Nephron (organoid): Measurements from ENCODE around the gene C17orf50.

Experiments used
- H3K27ac Mint-ChIP-seq, 3 experiments: 2 replicates each; pipeline ENCODE4 v1.8.0; 2020; ENCODE audit warnings: mixed read lengths in 3 of 3, mild to moderate bottlenecking in 2 of 3, moderate library complexity in 1 of 3
- H3K27me3 Mint-ChIP-seq: 2 replicates; pipeline ENCODE4 v1.8.0; 2021; ENCODE audit warnings: low read depth, mild to moderate bottlenecking, moderate library complexity, mixed read lengths
- H3K36me3 Mint-ChIP-seq: 2 replicates; pipeline ENCODE4 v1.8.0; 2020; ENCODE audit warnings: low read depth, mixed read lengths
- H3K4me1 Mint-ChIP-seq: 2 replicates; pipeline ENCODE4 v1.8.0; 2020; ENCODE audit warnings: mixed read lengths
- H3K4me3 Mint-ChIP-seq, 3 experiments: 2 replicates each; pipeline ENCODE4 v1.8.0; 2020; ENCODE audit warnings: mild to moderate bottlenecking in 3 of 3, mixed read lengths in 3 of 3, moderate library complexity in 2 of 3
- H3K9me3 Mint-ChIP-seq: 2 replicates; pipeline ENCODE4 v1.8.0; 2020; ENCODE audit warnings: mixed read lengths
- TF ChIP-seq, protein P1 (sequence below), 3 experiments: fragments of 200-600 bp; sonication (generic); IDR thresholded peaks; one replicate each; pipeline ENCODE4 v1.5.0; 2021; ENCODE audit warnings: antibody characterized with exemption in 3 of 3; ENCODE audit not compliant: unreplicated experiment in 3 of 3

Gene C17orf50

DNA sequence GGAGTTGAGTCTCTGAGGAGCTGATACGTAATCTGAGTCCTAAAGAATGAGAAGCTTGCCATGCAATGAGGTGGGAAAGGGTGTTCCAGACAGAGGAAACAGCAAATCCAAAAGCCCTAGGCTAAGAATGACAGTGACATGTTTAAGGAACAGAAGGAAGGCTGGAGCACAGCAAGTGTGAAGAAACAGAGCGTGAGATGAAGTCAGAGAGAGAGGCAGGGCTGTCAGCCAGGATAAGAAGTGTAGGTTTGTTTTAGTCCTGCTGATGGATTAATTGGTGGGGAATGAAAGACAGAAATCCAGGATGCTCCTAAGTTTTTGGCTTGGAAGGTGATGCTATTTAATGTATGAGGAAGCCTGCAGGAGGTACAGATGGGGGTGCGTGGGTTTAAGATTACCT, 20.3 kb downstream of the C17orf50 start:
- H3K27ac Mint-ChIP-seq = no peak overlapping the region
- peaks cover 9% of the 10 kb centered on the region for H3K4me1 Mint-ChIP-seq
- peaks cover 28% of the 10 kb centered on the region for H3K27me3 Mint-ChIP-seq
- no peaks in the 10 kb centered on the region for H3K9me3 Mint-ChIP-seq
- TF ChIP-seq, protein P1, sequence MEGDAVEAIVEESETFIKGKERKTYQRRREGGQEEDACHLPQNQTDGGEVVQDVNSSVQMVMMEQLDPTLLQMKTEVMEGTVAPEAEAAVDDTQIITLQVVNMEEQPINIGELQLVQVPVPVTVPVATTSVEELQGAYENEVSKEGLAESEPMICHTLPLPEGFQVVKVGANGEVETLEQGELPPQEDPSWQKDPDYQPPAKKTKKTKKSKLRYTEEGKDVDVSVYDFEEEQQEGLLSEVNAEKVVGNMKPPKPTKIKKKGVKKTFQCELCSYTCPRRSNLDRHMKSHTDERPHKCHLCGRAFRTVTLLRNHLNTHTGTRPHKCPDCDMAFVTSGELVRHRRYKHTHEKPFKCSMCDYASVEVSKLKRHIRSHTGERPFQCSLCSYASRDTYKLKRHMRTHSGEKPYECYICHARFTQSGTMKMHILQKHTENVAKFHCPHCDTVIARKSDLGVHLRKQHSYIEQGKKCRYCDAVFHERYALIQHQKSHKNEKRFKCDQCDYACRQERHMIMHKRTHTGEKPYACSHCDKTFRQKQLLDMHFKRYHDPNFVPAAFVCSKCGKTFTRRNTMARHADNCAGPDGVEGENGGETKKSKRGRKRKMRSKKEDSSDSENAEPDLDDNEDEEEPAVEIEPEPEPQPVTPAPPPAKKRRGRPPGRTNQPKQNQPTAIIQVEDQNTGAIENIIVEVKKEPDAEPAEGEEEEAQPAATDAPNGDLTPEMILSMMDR (IDR thresholded peaks at IDR 0.05; ENCODE audit: unreplicated experiment in 3 of 3) = no peak
- H3K4me3 Mint-ChIP-seq = no peak overlapping the region
- H3K36me3 Mint-ChIP-seq = no peaks in the 10 kb centered on the region

DNA sequence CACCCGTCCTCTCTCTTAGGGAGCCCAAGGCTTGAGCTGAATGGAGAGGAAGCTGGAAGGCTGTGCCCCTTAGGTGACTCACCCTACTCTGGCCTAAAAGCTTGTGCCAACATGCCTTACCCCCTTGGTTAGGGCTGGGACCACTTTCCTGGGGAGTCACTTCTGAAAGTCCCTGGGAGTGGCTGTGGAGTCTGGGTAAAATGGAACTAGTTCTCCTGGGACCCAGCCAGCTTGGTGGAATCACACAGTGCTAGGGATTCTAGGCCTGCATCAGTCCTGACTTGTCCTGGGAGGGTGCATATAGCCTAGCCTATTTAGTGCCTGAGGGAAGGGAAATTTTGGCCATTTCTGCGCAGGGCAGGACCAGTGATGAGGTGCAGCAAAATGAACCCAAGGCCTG, 24.2 kb downstream of the C17orf50 start:
- TF ChIP-seq, protein P1 (IDR thresholded peaks at IDR 0.05; ENCODE audit: unreplicated experiment in 3 of 3) = no peak
- peaks cover 35% of the 10 kb centered on the region for H3K27me3 Mint-ChIP-seq
- no peak overlapping the region for H3K27ac Mint-ChIP-seq
- peaks cover 15% of the 10 kb centered on the region for H3K4me1 Mint-ChIP-seq
- no peaks in the 10 kb centered on the region for H3K9me3 Mint-ChIP-seq
- H3K36me3 Mint-ChIP-seq = no peaks in the 10 kb centered on the region
- no peak overlapping the region for H3K4me3 Mint-ChIP-seq

DNA sequence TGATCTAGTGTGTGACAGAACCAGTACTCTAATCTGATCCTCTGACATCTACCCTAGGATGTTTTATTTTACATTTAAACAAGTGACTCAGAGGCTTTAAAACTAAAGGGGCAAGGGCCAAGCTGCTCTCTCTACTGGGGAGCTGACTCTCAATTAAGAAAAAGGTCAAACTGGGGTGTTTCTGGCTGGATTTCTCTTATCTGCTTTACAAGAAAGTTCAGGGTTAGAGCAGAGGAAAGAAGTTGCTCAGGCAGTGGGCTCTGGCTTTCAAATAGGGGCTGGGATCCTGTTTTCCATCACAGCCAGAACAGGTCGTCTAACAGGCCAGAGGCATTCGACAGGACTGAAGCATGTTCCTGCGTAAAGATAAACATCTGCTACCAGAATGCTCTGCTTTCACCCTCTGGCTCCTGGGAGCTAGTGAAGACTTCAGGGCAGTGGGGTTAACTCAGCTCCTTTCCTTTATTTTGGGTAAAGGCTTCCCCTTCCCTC, 26.3 kb downstream of the C17orf50 start:
- TF ChIP-seq, protein P1 (IDR thresholded peaks at IDR 0.05; ENCODE audit: unreplicated experiment in 3 of 3) = no peak
- Mint-ChIP-seq H3K27me3 (peaks cover 45% of the 10 kb centered on the region), H3K36me3 (no peaks in the 10 kb centered on the region), H3K9me3 (no peaks in the 10 kb centered on the region), H3K4me1 (peaks cover 10% of the 10 kb centered on the region), H3K4me3 (no peak overlapping the region), H3K27ac (peak overlapping the region in 1 of 3 experiments; percentile 9)

DNA sequence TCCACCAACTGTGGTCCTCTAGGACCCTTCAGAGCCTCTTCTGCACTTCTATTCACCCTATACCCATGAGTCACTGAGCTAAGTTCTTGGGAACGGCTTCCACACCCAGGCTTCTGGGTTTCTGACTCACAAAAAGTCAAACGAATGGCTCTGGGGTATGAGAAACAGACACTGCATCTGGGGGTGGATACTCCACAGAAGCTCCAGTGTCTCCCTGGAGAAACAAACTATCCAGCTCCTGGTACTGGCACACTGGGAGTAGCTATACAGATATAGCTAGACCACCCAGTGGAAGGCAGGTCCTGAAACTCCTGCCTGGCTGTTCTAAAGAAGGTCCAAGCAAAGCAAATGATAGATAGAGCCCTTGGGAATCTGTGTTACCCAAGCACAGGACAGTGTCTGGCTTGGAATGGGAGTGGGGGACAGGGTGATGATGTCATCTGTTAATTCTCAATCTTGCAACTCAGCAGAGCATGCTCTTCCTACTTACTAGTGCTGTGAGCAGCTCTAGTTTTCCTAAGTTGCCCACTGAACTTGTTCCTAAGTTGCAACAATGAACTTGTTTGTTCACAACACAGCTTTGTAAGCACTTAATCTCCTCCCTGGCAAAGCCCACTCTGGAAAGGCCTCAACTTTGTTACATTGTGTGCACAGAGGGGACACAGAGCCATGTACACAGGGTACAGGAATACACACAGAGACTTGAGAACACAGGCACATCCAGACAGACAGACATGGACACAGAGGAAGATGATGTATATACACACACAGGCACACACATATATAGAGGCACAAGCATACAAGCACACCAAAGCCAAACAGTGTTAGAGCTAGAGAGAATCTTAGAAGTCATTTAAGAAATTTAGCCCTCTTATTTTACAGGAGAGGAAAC, 28.0 kb downstream of the C17orf50 start:
- no peaks in the 10 kb centered on the region for H3K9me3 Mint-ChIP-seq
- H3K36me3 Mint-ChIP-seq = no peaks in the 10 kb centered on the region

DNA sequence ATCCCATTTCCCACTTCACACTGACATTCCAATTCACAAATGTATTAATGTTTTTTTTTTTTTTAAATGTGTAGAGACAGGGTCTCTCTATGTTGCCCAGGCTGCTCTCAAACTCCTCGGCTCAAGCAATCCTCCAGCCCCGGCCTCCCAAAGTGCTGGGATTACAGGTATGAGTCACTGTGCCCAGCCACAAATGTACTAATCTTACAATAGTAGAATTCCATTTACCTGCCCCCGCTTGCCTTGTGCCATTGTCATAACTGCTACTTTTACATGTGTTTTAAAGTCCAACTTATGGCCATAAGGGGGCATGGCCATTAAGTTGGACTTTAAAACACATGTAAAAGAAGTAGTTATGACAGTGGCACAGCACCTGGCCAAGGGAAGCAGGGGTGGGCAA, 30.2 kb downstream of the C17orf50 start:
- TF ChIP-seq, protein P1 (IDR thresholded peaks at IDR 0.05; ENCODE audit: unreplicated experiment in 3 of 3) = no peak
- no peaks in the 10 kb centered on the region for H3K9me3 Mint-ChIP-seq
- peaks cover 65% of the 10 kb centered on the region for H3K27me3 Mint-ChIP-seq
- H3K4me1 Mint-ChIP-seq = peaks cover 12% of the 10 kb centered on the region
- no peak overlapping the region for H3K4me3 Mint-ChIP-seq
- no peaks in the 10 kb centered on the region for H3K36me3 Mint-ChIP-seq
- no peak overlapping the region for H3K27ac Mint-ChIP-seq

More for the DNA sequence above, 28.0 kb downstream of the C17orf50 start:
- Mint-ChIP-seq H3K27me3 (peaks cover 52% of the 10 kb centered on the region), H3K4me1 (peaks cover 12% of the 10 kb centered on the region), H3K27ac (peak overlapping the region; percentile 51 to 85 (median 80)), H3K4me3 (no peak overlapping the region)
- TF ChIP-seq, protein P1 (IDR thresholded peaks at IDR 0.05; ENCODE audit: unreplicated experiment in 3 of 3) = no peak
